ENCODE results near the gene UST. TPM values are rescaled to one million over a fixed set of nuclear protein-coding genes. Genes with fewer than 3 reads are reported as not detected.

Gene UST
- total RNA-seq, 1 donor from 2014 or later = 5.2 TPM

- Histone ChIP-seq H3K4me3 (ENCODE audit: low read depth, low read length) (no peak overlapping the region), H3K36me3 (ENCODE audit: control insufficient read depth, insufficient read depth, low read length) (no peaks in the 10 kb centered on the region), H3K27me3 (ENCODE audit: control insufficient read depth, insufficient read depth, low read length) (no peaks in the 10 kb centered on the region)
- no peak for DNase-seq (ENCODE audit: low read depth)
- no peak for TF ChIP-seq CTCF (IDR thresholded peaks at IDR 0.05; ENCODE audit: insufficient read depth, low read length, poor library complexity, severe bottlenecking)
Measured at GRCh38 chr6:148986608-148987007, 239.8 kb downstream of the UST start.

GRCh38 chr6:148987982-148988381 is 241.2 kb downstream of the UST start:
- no peak overlapping the region for H3K4me3 ChIP-seq (ENCODE audit: low read depth, low read length)
- DNase-seq (ENCODE audit: low read depth) = no peak
- no peak for TF ChIP-seq CTCF (IDR thresholded peaks at IDR 0.05; ENCODE audit: insufficient read depth, low read length, poor library complexity, severe bottlenecking)
- no peaks in the 10 kb centered on the region for H3K36me3 ChIP-seq (ENCODE audit: control insufficient read depth, insufficient read depth, low read length)
- H3K27me3 ChIP-seq (ENCODE audit: control insufficient read depth, insufficient read depth, low read length) = no peaks in the 10 kb centered on the region

- no peaks in the 10 kb centered on the region for H3K36me3 ChIP-seq (ENCODE audit: control insufficient read depth, insufficient read depth, low read length)
- TF ChIP-seq CTCF (IDR thresholded peaks at IDR 0.05; ENCODE audit: insufficient read depth, low read length, poor library complexity, severe bottlenecking) = no peak
Measured at GRCh38 chr6:148989585-148989984, 242.8 kb downstream of the UST start.

GRCh38 chr6:148990403-148990802 is 243.6 kb downstream of the UST start:
- no peak for TF ChIP-seq CTCF (IDR thresholded peaks at IDR 0.05; ENCODE audit: insufficient read depth, low read length, poor library complexity, severe bottlenecking)
- no peak for DNase-seq (ENCODE audit: low read depth)
- Histone ChIP-seq H3K36me3 (ENCODE audit: control insufficient read depth, insufficient read depth, low read length) (no peaks in the 10 kb centered on the region), H3K27me3 (ENCODE audit: control insufficient read depth, insufficient read depth, low read length) (no peaks in the 10 kb centered on the region), H3K4me3 (ENCODE audit: low read depth, low read length) (no peak overlapping the region)

More at GRCh38 chr6:148989585-148989984, 242.8 kb downstream of the UST start:
- Histone ChIP-seq H3K4me3 (ENCODE audit: low read depth, low read length) (no peak overlapping the region), H3K27me3 (ENCODE audit: control insufficient read depth, insufficient read depth, low read length) (no peaks in the 10 kb centered on the region)
- DNase-seq (ENCODE audit: low read depth) = no peak

GRCh38 chr6:148996815-148997214 is 250.0 kb downstream of the UST start:
- H3K4me3 ChIP-seq (ENCODE audit: low read depth, low read length) = no peak overlapping the region
- no peak for TF ChIP-seq CTCF (IDR thresholded peaks at IDR 0.05; ENCODE audit: insufficient read depth, low read length, poor library complexity, severe bottlenecking)
- no peaks in the 10 kb centered on the region for H3K36me3 ChIP-seq (ENCODE audit: control insufficient read depth, insufficient read depth, low read length)
- no peak for DNase-seq (ENCODE audit: low read depth)
- H3K27me3 ChIP-seq (ENCODE audit: control insufficient read depth, insufficient read depth, low read length) = no peaks in the 10 kb centered on the region

GRCh38 chr6:148997865-148998264 is 251.0 kb downstream of the UST start:
- no peak for TF ChIP-seq CTCF (IDR thresholded peaks at IDR 0.05; ENCODE audit: insufficient read depth, low read length, poor library complexity, severe bottlenecking)
- Histone ChIP-seq H3K27me3 (ENCODE audit: control insufficient read depth, insufficient read depth, low read length) (no peaks in the 10 kb centered on the region), H3K4me3 (ENCODE audit: low read depth, low read length) (no peak overlapping the region), H3K36me3 (ENCODE audit: control insufficient read depth, insufficient read depth, low read length) (no peaks in the 10 kb centered on the region)
- no peak for DNase-seq (ENCODE audit: low read depth)
